Neuronal stem cell (in vitro differentiated cells): Measurements from ENCODE around the gene OSBPL6.
"Not testable (repeated sequence)": the region's sequence is repeated elsewhere in the genome, so short reads cannot be mapped to it uniquely, and the experiment has no call there.

ENCODE experiments used
- DNase-seq: peaks from one replicate; pipeline ENCODE4 v3.0.0-alpha.2; 2013; ENCODE audit warnings: low spot score
- H2AFZ ChIP-seq: one replicate; pipeline ENCODE4 v1.6.1; 2013; ENCODE audit warnings: mild to moderate bottlenecking, low read length, inconsistent platforms
- H2AK5ac ChIP-seq: 2 replicates; pipeline ENCODE4 v1.6.1; 2013; ENCODE audit warnings: low read depth, mild to moderate bottlenecking, inconsistent platforms, low read length, moderate library complexity, mixed read lengths
- H2BK120ac ChIP-seq: 2 replicates; pipeline ENCODE4 v1.6.1; 2013; ENCODE audit warnings: low read depth, mild to moderate bottlenecking, inconsistent platforms, low read length, moderate library complexity, mixed read lengths
- H2BK12ac ChIP-seq: one replicate; pipeline ENCODE4 v1.6.1; 2013; ENCODE audit warnings: low read length, inconsistent platforms
- H2BK15ac ChIP-seq: 2 replicates; pipeline ENCODE4 v1.6.1; 2013; ENCODE audit warnings: mild to moderate bottlenecking, low read length, inconsistent platforms, mixed read lengths
- H2BK5ac ChIP-seq: one replicate; pipeline ENCODE4 v1.6.1; 2013; ENCODE audit warnings: inconsistent platforms, mild to moderate bottlenecking, low read length, moderate library complexity
- H3K14ac ChIP-seq: one replicate; pipeline ENCODE4 v1.6.1; 2013; ENCODE audit warnings: low read length, inconsistent platforms
- H3K18ac ChIP-seq: 2 replicates; pipeline ENCODE4 v1.6.1; 2013; ENCODE audit warnings: low read length, inconsistent platforms
- H3K23ac ChIP-seq: 2 replicates; pipeline ENCODE4 v1.6.1; 2013; ENCODE audit warnings: low read depth, mild to moderate bottlenecking, mixed read lengths, low read length, inconsistent platforms; ENCODE audit not compliant: poor library complexity
- H3K27ac ChIP-seq: replicated peaks from 3 replicates; pipeline ENCODE4 v1.5.1; 2013; ENCODE audit warnings: low read length, inconsistent platforms
- H3K27me3 ChIP-seq, 3 experiments: 2 replicates each; pipeline ENCODE4 v1.6.1; 2013; ENCODE audit warnings: low read length in 3 of 3, mild to moderate bottlenecking in 2 of 3, inconsistent platforms in 1 of 3, low read depth in 1 of 3, mixed read lengths in 1 of 3, moderate library complexity in 1 of 3; ENCODE audit not compliant: control insufficient read depth in 3 of 3, insufficient read depth in 3 of 3
- H3K36me3 ChIP-seq, 2 donors: replicated peaks in 1 of 2; 2 replicates each; pipeline ENCODE4 v1.6.1; 2013; ENCODE audit warnings: low read length in 2 of 2; ENCODE audit not compliant: control insufficient read depth in 2 of 2, insufficient read depth in 2 of 2
- H3K4ac ChIP-seq: 2 replicates; pipeline ENCODE4 v1.6.1; 2013; ENCODE audit warnings: inconsistent platforms, mild to moderate bottlenecking, low read length, moderate library complexity
- H3K4me1 ChIP-seq, 2 donors: 1 replicate in 1 of 2; 2 replicates in 1 of 2; pipeline ENCODE4 v1.6.1; 2013; ENCODE audit warnings: low read length in 2 of 2, low read depth in 1 of 2; ENCODE audit not compliant: control insufficient read depth in 2 of 2, insufficient read depth in 1 of 2
- H3K4me2 ChIP-seq: one replicate; pipeline ENCODE4 v1.6.1; 2013; ENCODE audit warnings: mild to moderate bottlenecking, low read length, inconsistent platforms; ENCODE audit not compliant: insufficient read depth, poor library complexity, severe bottlenecking
- H3K4me3 ChIP-seq, 2 donors: 2 replicates each; pipeline ENCODE4 v1.5.1; 2013; ENCODE audit warnings: low read length in 2 of 2, mild to moderate bottlenecking in 2 of 2, inconsistent platforms in 1 of 2, moderate library complexity in 1 of 2
- H3K79me1 ChIP-seq: one replicate; pipeline ENCODE4 v1.6.1; 2013; ENCODE audit warnings: low read depth, mild to moderate bottlenecking, inconsistent platforms, low read length, moderate library complexity
- H3K9ac ChIP-seq: one replicate; pipeline ENCODE4 v1.6.1; 2013; ENCODE audit warnings: mild to moderate bottlenecking, low read depth, low read length, inconsistent platforms; ENCODE audit not compliant: poor library complexity
- H3K9me3 ChIP-seq, 2 donors: replicated peaks in 1 of 2; 2 replicates each; pipeline versions ENCODE3 to v1.6.1; 2013; ENCODE audit warnings: low read length in 2 of 2, mild to moderate bottlenecking in 2 of 2, inconsistent platforms in 1 of 2, low read depth in 1 of 2, mixed read lengths in 1 of 2, moderate library complexity in 1 of 2; ENCODE audit not compliant: control insufficient read depth in 2 of 2, insufficient read depth in 1 of 2
- H4K8ac ChIP-seq: one replicate; pipeline ENCODE4 v1.6.1; 2013; ENCODE audit warnings: low read depth, mild to moderate bottlenecking, inconsistent platforms, low read length, moderate library complexity
- H4K91ac ChIP-seq: one replicate; pipeline ENCODE4 v1.6.1; 2013; ENCODE audit warnings: low read length, low read depth, mild to moderate bottlenecking, inconsistent platforms; ENCODE audit not compliant: poor library complexity
- WGBS, 2 donors: extraction: QIAGEN DNeasy Blood & Tissue Kit; methylation state at CpG; one replicate each; pipeline ENCODE4 v1.1.7; 2013; ENCODE audit warnings: missing lambda C conversion rate in 2 of 2, mixed read lengths in 1 of 2; ENCODE audit not compliant: insufficient read length in 2 of 2, insufficient replicate concordance in 1 of 2; ENCODE audit errors: extremely low coverage in 2 of 2; 5-methylcytosine and 5-hydroxymethylcytosine counted together

The OSBPL6 gene

GRCh38 chr2:178177066-178177679, 17.1 kb upstream of the OSBPL6 start:
- H2BK12ac ChIP-seq = no peak overlapping the region
- no peaks in the 10 kb centered on the region for H3K4me1 ChIP-seq
- H3K27me3 ChIP-seq = peaks cover 0 to 6% (median 0%) of the 10 kb centered on the region in 3 experiments
- no peak overlapping the region for H3K23ac ChIP-seq
- no peak overlapping the region for H3K4ac ChIP-seq
- no peak overlapping the region for H2BK120ac ChIP-seq
- H2BK15ac ChIP-seq = no peak overlapping the region
- no peak overlapping the region for H3K4me3 ChIP-seq
- H2BK5ac ChIP-seq = no peak overlapping the region
- 100% methylated on average over 1 of the region's 1 CpG for WGBS, 2 donors
- no peak overlapping the region for H3K27ac ChIP-seq
- no peak overlapping the region for H3K18ac ChIP-seq
- H2AK5ac ChIP-seq = no peak overlapping the region
- DNase-seq = no peak
- H3K9me3 ChIP-seq = no peaks in the 10 kb centered on the region
- no peaks in the 10 kb centered on the region for H3K36me3 ChIP-seq
- no peak overlapping the region for H3K9ac ChIP-seq
- no peak overlapping the region for H4K91ac ChIP-seq
- no peak overlapping the region for H4K8ac ChIP-seq
- no peak overlapping the region for H3K4me2 ChIP-seq
- H3K14ac ChIP-seq = no peak overlapping the region
- H3K79me1 ChIP-seq = no peaks in the 10 kb centered on the region
- H2AFZ ChIP-seq = no peak overlapping the region

GRCh38 chr2:178180648-178181047, 13.7 kb upstream of the OSBPL6 start:
- not testable (repeated sequence) for H2BK12ac ChIP-seq

GRCh38 chr2:178187861-178188260, 6.5 kb upstream of the OSBPL6 start:
- Histone ChIP-seq H3K4me2 (no peak overlapping the region), H4K91ac (no peak overlapping the region), H3K4me1 (no peaks in the 10 kb centered on the region), H3K9me3 (no peaks in the 10 kb centered on the region), H3K4ac (no peak overlapping the region), H2BK5ac (no peak overlapping the region), H2AFZ (no peak overlapping the region), H2AK5ac (no peak overlapping the region), H3K36me3 (no peaks in the 10 kb centered on the region), H2BK120ac (no peak overlapping the region), H3K23ac (no peak overlapping the region), H3K14ac (no peak overlapping the region), H3K4me3 (no peak overlapping the region), H3K79me1 (no peaks in the 10 kb centered on the region), H3K27ac (no peak overlapping the region), H3K27me3 (peaks cover 0 to 22% (median 5%) of the 10 kb centered on the region in 3 experiments), H4K8ac (peak overlapping the region; percentile 56), H2BK12ac (no peak overlapping the region), H3K18ac (no peak overlapping the region), H3K9ac (no peak overlapping the region), H2BK15ac (no peak overlapping the region)
- no peak for DNase-seq
- WGBS, 2 donors = no CpG with 5 or more reads among the region's 4 CpGs

More at GRCh38 chr2:178180648-178181047, 13.7 kb upstream of the OSBPL6 start:
- H3K27ac ChIP-seq, H4K8ac ChIP-seq, H3K4me2 ChIP-seq, H3K14ac ChIP-seq, H3K79me1 ChIP-seq, H3K9ac ChIP-seq, H3K23ac ChIP-seq, H2BK120ac ChIP-seq, H3K27me3 ChIP-seq, H3K4me1 ChIP-seq, H2AFZ ChIP-seq, DNase-seq, H3K36me3 ChIP-seq, H2AK5ac ChIP-seq, H2BK15ac ChIP-seq, H3K4ac ChIP-seq, H3K18ac ChIP-seq, H4K91ac ChIP-seq, H3K9me3 ChIP-seq, H3K4me3 ChIP-seq, H2BK5ac ChIP-seq: not testable (repeated sequence)
- WGBS, 2 donors = no CpG with 5 or more reads among the region's 2 CpGs

- Histone ChIP-seq H2BK5ac (no peak overlapping the region), H3K4me3 (no peak overlapping the region), H2BK15ac (no peak overlapping the region), H2AK5ac (no peak overlapping the region), H3K36me3 (no peaks in the 10 kb centered on the region), H3K9ac (no peak overlapping the region), H3K18ac (no peak overlapping the region), H3K4ac (no peak overlapping the region), H3K27ac (no peak overlapping the region), H3K4me1 (peaks cover 0 to 4% of the 10 kb centered on the region in 2 donors), H2BK12ac (no peak overlapping the region), H3K23ac (no peak overlapping the region), H4K91ac (no peak overlapping the region), H2BK120ac (no peak overlapping the region), H3K4me2 (no peak overlapping the region), H3K9me3 (no peaks in the 10 kb centered on the region), H3K79me1 (no peaks in the 10 kb centered on the region), H3K27me3 (peaks cover 2 to 26% (median 10%) of the 10 kb centered on the region in 3 experiments), H3K14ac (no peak overlapping the region), H4K8ac (no peak overlapping the region), H2AFZ (no peak overlapping the region)
- WGBS, 2 donors = no CpG with 5 or more reads among the region's 2 CpGs
- no peak for DNase-seq
Measured at GRCh38 chr2:178188466-178188865, 5.8 kb upstream of the OSBPL6 start.
